ENCODE data around the gene ZMYM4.
"Not testable (repeated sequence)": the region's sequence is repeated elsewhere in the genome, so short reads cannot be mapped to it uniquely, and the experiment has no call there.

The ZMYM4 gene

GRCh38 chr1:35377555-35377954 lies 109.0 kb downstream of the ZMYM4 start:
- Histone ChIP-seq H3K27me3 (ENCODE audit: control insufficient read depth, low read length) (no peaks in the 10 kb centered on the region), H3K9me2 (replicated peaks; ENCODE audit: control insufficient read depth, low read length) (no peaks in the 10 kb centered on the region), H3K36me3 (ENCODE audit: control insufficient read depth, low read length) (peaks cover 4% of the 10 kb centered on the region; the same call in 1 of the 2 replicates), H3K27ac (ENCODE audit: low read depth, low read length) (no peak overlapping the region), H3K4me2 (ENCODE audit: low read length) (no peak overlapping the region), H3K9me3 (ENCODE audit: control insufficient read depth, insufficient read depth, low read length) (no peaks in the 10 kb centered on the region), H4K20me1 (ENCODE audit: control insufficient read depth, insufficient read depth, low read depth, low read length) (no peaks in the 10 kb centered on the region), H3K4me1 (ENCODE audit: control insufficient read depth, low read length) (no peaks in the 10 kb centered on the region), H3F3A (ENCODE audit: control insufficient read depth, insufficient read depth) (no peaks in the 10 kb centered on the region), H3K79me2 (ENCODE audit: control insufficient read depth, low read length) (no peaks in the 10 kb centered on the region), H3K4me3 (ENCODE audit: low read length) (no peak overlapping the region)
- TF ChIP-seq EZH2phosphoT487 (IDR thresholded peaks at IDR 0.05; ENCODE audit: borderline replicate concordance, low read length): no peak
- TF ChIP-seq, protein P1, sequence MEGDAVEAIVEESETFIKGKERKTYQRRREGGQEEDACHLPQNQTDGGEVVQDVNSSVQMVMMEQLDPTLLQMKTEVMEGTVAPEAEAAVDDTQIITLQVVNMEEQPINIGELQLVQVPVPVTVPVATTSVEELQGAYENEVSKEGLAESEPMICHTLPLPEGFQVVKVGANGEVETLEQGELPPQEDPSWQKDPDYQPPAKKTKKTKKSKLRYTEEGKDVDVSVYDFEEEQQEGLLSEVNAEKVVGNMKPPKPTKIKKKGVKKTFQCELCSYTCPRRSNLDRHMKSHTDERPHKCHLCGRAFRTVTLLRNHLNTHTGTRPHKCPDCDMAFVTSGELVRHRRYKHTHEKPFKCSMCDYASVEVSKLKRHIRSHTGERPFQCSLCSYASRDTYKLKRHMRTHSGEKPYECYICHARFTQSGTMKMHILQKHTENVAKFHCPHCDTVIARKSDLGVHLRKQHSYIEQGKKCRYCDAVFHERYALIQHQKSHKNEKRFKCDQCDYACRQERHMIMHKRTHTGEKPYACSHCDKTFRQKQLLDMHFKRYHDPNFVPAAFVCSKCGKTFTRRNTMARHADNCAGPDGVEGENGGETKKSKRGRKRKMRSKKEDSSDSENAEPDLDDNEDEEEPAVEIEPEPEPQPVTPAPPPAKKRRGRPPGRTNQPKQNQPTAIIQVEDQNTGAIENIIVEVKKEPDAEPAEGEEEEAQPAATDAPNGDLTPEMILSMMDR (IDR thresholded peaks at IDR 0.05; ENCODE audit: low read depth, low read length, poor library complexity, severe bottlenecking): no peak

DNA sequence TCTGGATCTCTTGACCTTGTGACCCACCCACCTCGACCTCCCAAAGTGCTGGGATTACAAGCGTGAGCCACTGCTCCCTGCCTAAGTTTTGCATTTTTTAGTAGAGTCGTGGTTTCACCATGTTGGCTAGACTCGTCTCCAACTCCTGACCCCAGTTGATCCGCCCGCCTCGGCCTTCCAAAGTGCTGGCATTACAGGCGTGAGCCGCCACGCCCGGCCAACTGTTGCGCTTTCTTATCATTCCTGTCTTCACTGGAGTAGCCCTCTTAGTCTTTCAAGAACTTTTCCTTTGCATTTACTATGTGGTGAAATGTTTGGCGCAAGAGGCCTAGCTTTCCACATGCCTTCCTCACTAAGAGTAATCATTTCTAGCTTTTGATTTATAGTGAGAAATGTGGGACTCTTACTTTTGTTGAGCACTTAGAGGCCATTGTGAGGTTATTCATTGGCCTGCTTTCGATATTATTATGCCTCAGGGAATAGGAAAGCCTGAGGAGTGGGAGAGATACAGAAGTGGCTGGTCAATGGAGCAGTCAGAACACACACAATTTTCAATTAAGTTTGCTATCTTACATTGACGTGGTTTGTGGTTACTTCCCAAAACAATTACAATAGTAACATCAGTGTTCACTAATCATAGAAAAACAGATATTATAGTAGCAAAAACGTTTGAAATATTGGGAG lies 111.0 kb downstream of the ZMYM4 start:
- Histone ChIP-seq H3K27ac (ENCODE audit: low read depth, low read length) (no peak overlapping the region), H3F3A (ENCODE audit: control insufficient read depth, insufficient read depth) (no peaks in the 10 kb centered on the region), H3K27me3 (ENCODE audit: control insufficient read depth, low read length) (no peaks in the 10 kb centered on the region), H3K4me3 (ENCODE audit: low read length) (no peak overlapping the region), H3K79me2 (ENCODE audit: control insufficient read depth, low read length) (no peaks in the 10 kb centered on the region), H3K9me3 (ENCODE audit: control insufficient read depth, insufficient read depth, low read length) (no peaks in the 10 kb centered on the region), H4K20me1 (ENCODE audit: control insufficient read depth, insufficient read depth, low read depth, low read length) (no peaks in the 10 kb centered on the region), H3K9me2 (replicated peaks; ENCODE audit: control insufficient read depth, low read length) (no peaks in the 10 kb centered on the region), H3K4me1 (ENCODE audit: control insufficient read depth, low read length) (no peaks in the 10 kb centered on the region), H3K36me3 (ENCODE audit: control insufficient read depth, low read length) (peaks cover 4% of the 10 kb centered on the region; the same call in 1 of the 2 replicates), H3K4me2 (ENCODE audit: low read length) (no peak overlapping the region)
- no peak for TF ChIP-seq EZH2phosphoT487 (IDR thresholded peaks at IDR 0.05; ENCODE audit: borderline replicate concordance, low read length)
- TF ChIP-seq, protein P1 (IDR thresholded peaks at IDR 0.05; ENCODE audit: low read depth, low read length, poor library complexity, severe bottlenecking): no peak

DNA sequence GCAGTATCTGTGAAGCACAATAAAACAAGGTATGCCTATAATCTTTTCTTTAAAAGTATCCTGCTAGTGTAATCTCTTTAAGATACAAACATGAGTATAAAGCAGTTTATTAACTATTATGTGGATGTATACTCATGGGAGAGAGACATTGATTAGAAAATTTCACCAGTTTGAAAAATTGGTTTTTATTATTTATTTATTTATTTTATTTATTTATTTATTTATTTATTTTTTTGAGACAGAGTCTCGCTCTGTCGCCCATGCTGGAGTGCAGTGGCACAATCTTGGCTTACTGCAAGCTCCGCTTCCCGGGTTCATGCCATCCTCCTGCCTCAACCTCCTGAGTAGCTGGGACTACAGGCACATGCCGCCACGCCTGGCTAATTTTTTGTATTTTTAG lies 111.6 kb downstream of the ZMYM4 start:
- H3F3A ChIP-seq (ENCODE audit: control insufficient read depth, insufficient read depth); H3K4me1 ChIP-seq (ENCODE audit: control insufficient read depth, low read length); H3K27me3 ChIP-seq (ENCODE audit: control insufficient read depth, low read length); H3K4me2 ChIP-seq (ENCODE audit: low read length); H4K20me1 ChIP-seq (ENCODE audit: control insufficient read depth, insufficient read depth, low read depth, low read length); H3K79me2 ChIP-seq (ENCODE audit: control insufficient read depth, low read length); H3K4me3 ChIP-seq (ENCODE audit: low read length); H3K27ac ChIP-seq (ENCODE audit: low read depth, low read length); H3K9me3 ChIP-seq (ENCODE audit: control insufficient read depth, insufficient read depth, low read length); H3K36me3 ChIP-seq (ENCODE audit: control insufficient read depth, low read length); H3K9me2 ChIP-seq (replicated peaks; ENCODE audit: control insufficient read depth, low read length): not testable (repeated sequence)

DNA sequence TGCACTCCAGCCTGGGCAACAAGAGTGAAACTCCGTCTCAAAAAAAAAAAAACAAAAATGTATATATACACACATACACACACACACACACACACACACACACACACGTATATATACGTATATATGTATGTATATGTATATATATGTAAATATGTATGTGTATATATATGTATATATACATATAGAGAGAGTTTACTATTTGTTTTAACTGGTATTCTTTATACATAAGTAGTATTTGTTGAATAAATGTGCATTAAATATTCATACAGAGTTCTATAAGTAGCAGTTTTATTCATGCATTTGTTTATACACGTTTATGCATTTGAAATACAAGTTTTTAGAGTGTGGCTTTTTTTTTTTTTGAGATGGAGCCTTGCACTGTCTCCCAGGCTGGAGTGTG lies 113.6 kb downstream of the ZMYM4 start:
- Histone ChIP-seq H3F3A (ENCODE audit: control insufficient read depth, insufficient read depth) (no peaks in the 10 kb centered on the region), H3K4me3 (ENCODE audit: low read length) (no peak overlapping the region), H3K4me1 (ENCODE audit: control insufficient read depth, low read length) (no peaks in the 10 kb centered on the region), H3K4me2 (ENCODE audit: low read length) (no peak overlapping the region), H3K27ac (ENCODE audit: low read depth, low read length) (no peak overlapping the region), H3K79me2 (ENCODE audit: control insufficient read depth, low read length) (no peaks in the 10 kb centered on the region), H3K9me2 (replicated peaks; ENCODE audit: control insufficient read depth, low read length) (no peaks in the 10 kb centered on the region), H3K9me3 (ENCODE audit: control insufficient read depth, insufficient read depth, low read length) (no peaks in the 10 kb centered on the region), H4K20me1 (ENCODE audit: control insufficient read depth, insufficient read depth, low read depth, low read length) (no peaks in the 10 kb centered on the region), H3K27me3 (ENCODE audit: control insufficient read depth, low read length) (no peaks in the 10 kb centered on the region), H3K36me3 (ENCODE audit: control insufficient read depth, low read length) (peaks cover 15% of the 10 kb centered on the region)
- TF ChIP-seq, protein P1 (IDR thresholded peaks at IDR 0.05; ENCODE audit: low read depth, low read length, poor library complexity, severe bottlenecking): no peak
- no peak for TF ChIP-seq EZH2phosphoT487 (IDR thresholded peaks at IDR 0.05; ENCODE audit: borderline replicate concordance, low read length)
